SK-N-SH treated with all-trans-retinoic acid at 6 μM for 48 hours (cell line): ENCODE results near the gene C11orf86.

Source experiments
- ATAC-seq: fragments of 200-7000 bp; cut with Tn5 transposase; 3 replicates; pipeline ENCODE4 v1.9.1; 2020; ENCODE audit warnings: mild to moderate bottlenecking, moderate library complexity
- ARNTL ChIP-seq: fragments of 450-650 bp; formaldehyde crosslinking; IDR thresholded peaks from 2 replicates; pipeline ENCODE4 v1.5.0; 2020; ENCODE audit warnings: low read depth, mild to moderate bottlenecking, moderate library complexity, borderline replicate concordance
- BACH2 ChIP-seq: fragments of 250-450 bp; sonication (Bioruptor Pico); IDR thresholded peaks from 2 replicates; pipeline ENCODE4 v1.9.0; 2021; ENCODE audit warnings: mild to moderate bottlenecking, borderline replicate concordance
- CREB5 ChIP-seq: fragments of 250-450 bp; sonication (Bioruptor Pico); IDR thresholded peaks from 2 replicates; pipeline ENCODE4 v1.5.1; 2020; ENCODE audit warnings: low read depth, mild to moderate bottlenecking, moderate library complexity
- CSDC2 ChIP-seq: fragments of 250-450 bp; sonication (Bioruptor Pico); IDR thresholded peaks from 2 replicates; pipeline ENCODE4 v1.5.0; 2020; ENCODE audit warnings: mild to moderate bottlenecking, moderate library complexity
- ESRRG ChIP-seq: fragments of 250-450 bp; sonication (Bioruptor Pico); IDR thresholded peaks from 2 replicates; pipeline ENCODE4 v1.6.1; 2021; ENCODE audit warnings: mild to moderate bottlenecking
- GLIS3 ChIP-seq: fragments of 250-450 bp; sonication (Bioruptor Pico); IDR thresholded peaks from 2 replicates; pipeline ENCODE4 v1.5.0; 2020; ENCODE audit warnings: mild to moderate bottlenecking, moderate library complexity
- ISL1 ChIP-seq: fragments of 250-450 bp; sonication (Bioruptor Pico); IDR thresholded peaks from 2 replicates; pipeline ENCODE4 v2.1.2; 2022; ENCODE audit warnings: mild to moderate bottlenecking, moderate library complexity
- OSR1 ChIP-seq: fragments of 250-450 bp; sonication (Bioruptor Pico); IDR thresholded peaks from 2 replicates; pipeline ENCODE4 v1.8.0; 2022; ENCODE audit warnings: moderate library complexity, mild to moderate bottlenecking, inconsistent platforms
- PATZ1 ChIP-seq: fragments of 250-450 bp; sonication (Bioruptor Pico); IDR thresholded peaks from 2 replicates; pipeline ENCODE4 v1.8.0; 2020; ENCODE audit warnings: mild to moderate bottlenecking, moderate library complexity, borderline replicate concordance
- POU6F1 ChIP-seq: fragments of 250-450 bp; sonication (Bioruptor Pico); IDR thresholded peaks from 2 replicates; pipeline ENCODE4 v1.8.0; 2021; ENCODE audit warnings: low read depth, mild to moderate bottlenecking, moderate library complexity, borderline replicate concordance
- PPARA ChIP-seq: fragments of 250-450 bp; sonication (Bioruptor Pico); IDR thresholded peaks from 2 replicates; pipeline ENCODE4 v1.5.0; 2020; ENCODE audit warnings: mild to moderate bottlenecking, borderline replicate concordance
- RARB ChIP-seq: fragments of 250-450 bp; sonication (Bioruptor Pico); IDR thresholded peaks from 2 replicates; pipeline ENCODE4 v1.8.0; 2021; ENCODE audit warnings: mild to moderate bottlenecking, moderate library complexity
- SNAI2 ChIP-seq: fragments of 250-450 bp; sonication (Bioruptor Pico); IDR thresholded peaks from 2 replicates; pipeline ENCODE4 v1.5.0; 2020; ENCODE audit warnings: mild to moderate bottlenecking, moderate library complexity
- TOX ChIP-seq: fragments of 250-450 bp; sonication (Bioruptor Pico); IDR thresholded peaks from 2 replicates; pipeline ENCODE4 v1.8.0; 2021; ENCODE audit warnings: mild to moderate bottlenecking, moderate library complexity, borderline replicate concordance
- TSHZ2 ChIP-seq: fragments of 250-450 bp; sonication (Bioruptor Pico); IDR thresholded peaks from 2 replicates; pipeline ENCODE4 v1.5.0; 2020; ENCODE audit warnings: mild to moderate bottlenecking, moderate library complexity
- ZC3H10 ChIP-seq: fragments of 250-450 bp; sonication (Bioruptor Pico); IDR thresholded peaks from 2 replicates; pipeline ENCODE4 v1.5.1; 2021; ENCODE audit warnings: mild to moderate bottlenecking, moderate library complexity
- ZFP3 ChIP-seq: fragments of 250-450 bp; sonication (Bioruptor Pico); IDR thresholded peaks from 2 replicates; pipeline ENCODE4 v1.5.0; 2020; ENCODE audit warnings: mild to moderate bottlenecking, moderate library complexity
- ZFP30 ChIP-seq: fragments of 450-650 bp; formaldehyde crosslinking; IDR thresholded peaks from 2 replicates; pipeline ENCODE4 v1.5.0; 2022; ENCODE audit warnings: mild to moderate bottlenecking, moderate library complexity
- ZNF565 ChIP-seq: fragments of 450-650 bp; formaldehyde crosslinking; conservative IDR thresholded peaks from 2 replicates; pipeline ENCODE4 v1.5.0; 2020; ENCODE audit warnings: low read depth, mild to moderate bottlenecking, moderate library complexity
- ZNF70 ChIP-seq: fragments of 450-650 bp; formaldehyde crosslinking; IDR thresholded peaks from 2 replicates; pipeline ENCODE4 v1.5.0; 2020; ENCODE audit warnings: mild to moderate bottlenecking, moderate library complexity
- ZNF8 ChIP-seq: fragments of 450-650 bp; formaldehyde crosslinking; IDR thresholded peaks from 2 replicates; pipeline ENCODE4 v1.5.0; 2020; ENCODE audit warnings: mild to moderate bottlenecking, moderate library complexity

C11orf86 gene

GRCh38 chr11:66986178-66986545 is 11.1 kb downstream of the C11orf86 start (continued):
- TF ChIP-seq POU6F1 (CRISPR knock-in tag), result no peak
- no peak for TF ChIP-seq OSR1 (CRISPR knock-in tag)
- no peak for TF ChIP-seq ARNTL (CRISPR knock-in tag)
- no peak for TF ChIP-seq ISL1 (CRISPR knock-in tag)
- no peak for TF ChIP-seq ZNF565
- TF ChIP-seq TSHZ2 (CRISPR knock-in tag), result no peak
- TF ChIP-seq ZFP3, result no peak
- TF ChIP-seq ZFP30, result no peak
- no peak for TF ChIP-seq SNAI2 (CRISPR knock-in tag)
- TF ChIP-seq ZC3H10 (CRISPR knock-in tag), result no peak
- TF ChIP-seq ZNF8 (CRISPR knock-in tag), result no peak

- TF ChIP-seq PATZ1 (CRISPR knock-in tag) (no peak), ESRRG (no peak), ARNTL (CRISPR knock-in tag) (no peak), RARB (CRISPR knock-in tag) (no peak), BACH2 (CRISPR knock-in tag) (no peak), CREB5 (CRISPR knock-in tag) (no peak), PPARA (no peak), ZNF70 (CRISPR knock-in tag) (no peak)
- no peak for ATAC-seq
Measured at GRCh38 chr11:66987158-66987620, 12.1 kb downstream of the C11orf86 start.

GRCh38 chr11:66987924-66988637 is 13.0 kb downstream of the C11orf86 start:
- ATAC-seq, result no peak
- TF ChIP-seq PPARA, result no peak
- no peak for TF ChIP-seq GLIS3 (CRISPR knock-in tag)
- TF ChIP-seq ARNTL (CRISPR knock-in tag), result no peak
- TF ChIP-seq TSHZ2 (CRISPR knock-in tag), result no peak
- no peak for TF ChIP-seq ZNF70 (CRISPR knock-in tag)
- no peak for TF ChIP-seq PATZ1 (CRISPR knock-in tag)
- TF ChIP-seq RARB (CRISPR knock-in tag), result no peak
- no peak for TF ChIP-seq BACH2 (CRISPR knock-in tag)
- no peak for TF ChIP-seq ZFP3
- no peak for TF ChIP-seq OSR1 (CRISPR knock-in tag)
- TF ChIP-seq ESRRG, result no peak
- no peak for TF ChIP-seq SNAI2 (CRISPR knock-in tag)
- no peak for TF ChIP-seq TOX
- TF ChIP-seq ZNF565, result no peak
- no peak for TF ChIP-seq ISL1 (CRISPR knock-in tag)
- TF ChIP-seq POU6F1 (CRISPR knock-in tag), result no peak
- no peak for TF ChIP-seq CSDC2 (CRISPR knock-in tag)
